Mucosa of gallbladder (tissue), 1 donor: ENCODE results near the gene KLRD1. TPM values are rescaled to one million over a fixed set of nuclear protein-coding genes. Genes with fewer than 3 reads are reported as not detected.
A peak's percentile ranks its signal among the peaks of the same experiment; 100 is the strongest.
"Not testable (repeated sequence)": the region's sequence is repeated elsewhere in the genome, so short reads cannot be mapped to it uniquely, and the experiment has no call there.

Experiments
- DNase-seq: peaks from one replicate; pipeline ENCODE4 v3.0.0-alpha.2; 2020; ENCODE audit warnings: low spot score
- total RNA-seq: library from RNA; stranded (reverse); gene quantifications from one replicate; pipeline ENCODE4 v1.2.1, GENCODE V29; 2021
- donor health status: DM: no; HTN: no; CAD: no.

Gene KLRD1
- total RNA-seq, 1 donor from 2014 or later: 1.8 TPM

- not testable (repeated sequence) for DNase-seq
These were observed 30.8 kb downstream of the KLRD1 start for GRCh38 chr12:10338470-10338869.

DNA sequence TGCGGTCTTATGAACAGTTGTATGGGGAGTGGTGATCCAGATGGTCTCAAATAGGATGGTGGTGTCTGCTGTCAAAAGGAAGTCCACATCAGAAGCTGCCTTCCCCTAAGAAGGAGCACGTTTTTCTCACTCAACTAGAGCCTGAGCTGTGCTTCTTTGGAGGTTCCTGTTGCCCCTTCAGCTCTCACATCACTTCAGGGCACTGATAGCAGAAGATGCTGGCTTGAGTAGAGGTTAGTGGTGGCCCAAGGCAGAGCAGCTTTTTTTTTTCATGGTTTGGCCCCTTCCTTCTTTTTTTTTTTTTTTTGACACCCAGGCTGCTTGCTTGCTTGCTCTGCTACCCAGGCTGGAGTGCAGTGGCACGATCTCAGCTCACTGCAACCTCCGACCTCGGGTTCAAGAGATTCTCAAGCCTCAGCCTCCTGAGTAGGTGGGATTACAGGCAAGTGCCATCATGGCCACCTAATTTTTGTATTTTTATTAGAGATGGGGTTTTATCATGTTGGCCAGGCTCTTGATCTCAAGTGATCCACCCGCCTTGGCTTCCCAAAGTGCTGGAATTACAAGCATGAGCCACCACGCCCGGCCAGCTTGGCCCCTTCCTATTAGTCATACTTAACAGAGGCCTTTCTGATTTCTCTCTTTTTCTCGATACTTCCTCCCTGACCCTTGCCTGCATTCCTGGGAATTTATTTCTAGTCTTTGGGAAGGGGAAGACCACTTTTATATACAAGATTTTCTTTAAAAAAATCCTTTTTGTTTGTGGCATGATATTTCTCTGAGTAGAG is 31.6 kb downstream of the KLRD1 start:
- DNase-seq: no peak

DNA sequence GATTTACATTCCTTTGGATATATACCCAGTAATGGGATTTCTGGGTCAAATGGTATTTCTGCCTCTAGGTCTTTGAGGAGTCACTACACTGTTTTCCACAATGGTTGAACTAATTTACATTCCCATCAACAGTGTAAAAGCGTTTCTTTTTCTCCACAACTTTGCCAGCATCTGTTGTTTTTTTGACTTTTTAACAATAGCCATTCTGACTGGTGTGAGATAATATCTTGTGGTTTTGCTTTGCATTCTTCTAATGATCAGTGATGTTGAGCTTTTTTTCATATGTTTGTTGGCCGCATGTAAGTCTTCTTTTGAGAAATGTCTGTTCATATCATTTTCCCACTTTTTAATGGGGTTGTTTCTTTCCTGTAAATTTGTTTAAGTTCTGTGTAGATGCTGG is 33.3 kb downstream of the KLRD1 start:
- not testable (repeated sequence) for DNase-seq

GRCh38 chr12:10341892-10342509 is 34.3 kb downstream of the KLRD1 start:
- no peak for DNase-seq

DNA sequence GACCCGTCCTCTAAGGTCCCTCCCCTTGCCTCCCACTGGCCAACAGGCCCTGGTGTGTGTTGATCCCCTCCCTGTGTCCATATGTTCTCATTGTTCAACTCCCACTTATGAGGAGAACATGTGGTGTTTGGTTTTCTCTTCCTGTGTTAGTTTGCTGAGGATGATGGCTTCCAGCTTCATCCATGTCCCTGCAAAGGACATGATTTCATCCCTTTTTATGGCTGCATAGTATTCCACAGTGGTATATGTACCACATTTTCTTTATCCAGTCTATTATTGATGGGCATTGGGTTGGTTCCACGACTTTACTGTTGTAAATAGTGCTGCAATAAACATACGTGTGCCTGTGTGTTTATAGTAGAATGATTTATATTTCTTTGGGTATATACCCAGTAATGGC is 43.8 kb downstream of the KLRD1 start:
- DNase-seq: not testable (repeated sequence)

- DNase-seq: no peak
These were observed 46.4 kb downstream of the KLRD1 start for GRCh38 chr12:10354071-10354470.

DNA sequence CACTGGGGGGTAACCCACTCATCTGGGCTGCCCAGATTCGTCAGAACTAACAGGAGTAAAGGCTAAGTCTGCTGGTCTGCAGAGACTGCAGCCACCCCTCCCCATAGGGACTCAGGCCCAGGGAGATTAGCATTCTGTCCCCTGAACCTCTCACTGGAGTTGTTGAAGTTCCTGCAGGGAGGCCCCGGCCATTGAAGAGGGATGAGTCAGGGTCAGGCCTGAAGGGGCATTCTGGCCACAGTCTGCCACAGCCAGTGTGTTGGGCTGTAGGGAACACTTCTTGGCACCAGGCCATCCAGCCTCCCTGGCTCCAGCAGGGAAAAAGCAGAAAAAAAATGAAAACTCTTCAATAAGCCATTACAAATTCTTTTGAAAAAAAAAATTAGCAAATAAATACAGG is 46.8 kb downstream of the KLRD1 start:
- no peak for DNase-seq

DNA sequence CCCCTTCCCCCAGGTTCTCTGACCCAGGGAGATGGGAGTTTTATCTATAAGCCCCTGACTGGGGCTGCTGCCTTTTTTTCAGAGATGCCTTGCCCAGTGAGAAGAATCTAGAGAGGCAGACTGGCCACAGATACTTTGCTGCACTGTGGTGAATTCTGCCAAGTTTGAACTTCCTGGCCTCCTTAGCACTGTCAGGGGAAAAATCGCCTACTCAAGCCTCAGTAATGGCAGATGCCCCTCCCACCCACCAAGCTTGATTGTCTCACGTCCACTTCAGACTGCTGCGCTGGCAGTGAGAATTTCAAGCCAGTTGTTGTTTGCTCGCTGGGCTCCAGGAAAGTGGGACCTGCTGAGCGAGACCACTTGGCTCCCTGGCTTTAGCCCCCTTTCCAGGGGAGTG is 50.5 kb downstream of the KLRD1 start:
- DNase-seq: no peak

GRCh38 chr12:10358969-10359368 is 51.3 kb downstream of the KLRD1 start:
- DNase-seq: no peak

DNA sequence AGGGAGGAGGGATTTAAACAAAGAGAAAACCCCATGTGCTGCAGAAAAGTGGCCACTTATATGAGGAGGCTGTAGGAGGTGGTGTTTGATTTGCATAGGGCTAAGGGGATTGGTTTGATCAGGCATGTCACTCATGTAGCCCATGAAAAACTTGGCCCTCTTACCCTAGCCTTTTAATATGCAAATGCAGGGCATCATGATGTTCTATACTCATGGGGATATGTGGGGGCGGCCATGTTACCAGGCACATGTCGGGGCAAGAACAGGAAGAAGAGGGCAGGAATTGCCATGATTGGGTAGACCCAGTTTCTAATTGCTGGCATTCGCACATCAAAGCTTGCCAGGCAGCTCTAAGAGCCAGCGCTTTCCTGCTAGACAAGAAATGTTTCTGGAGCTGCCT is 53.4 kb downstream of the KLRD1 start:
- no peak for DNase-seq

DNA sequence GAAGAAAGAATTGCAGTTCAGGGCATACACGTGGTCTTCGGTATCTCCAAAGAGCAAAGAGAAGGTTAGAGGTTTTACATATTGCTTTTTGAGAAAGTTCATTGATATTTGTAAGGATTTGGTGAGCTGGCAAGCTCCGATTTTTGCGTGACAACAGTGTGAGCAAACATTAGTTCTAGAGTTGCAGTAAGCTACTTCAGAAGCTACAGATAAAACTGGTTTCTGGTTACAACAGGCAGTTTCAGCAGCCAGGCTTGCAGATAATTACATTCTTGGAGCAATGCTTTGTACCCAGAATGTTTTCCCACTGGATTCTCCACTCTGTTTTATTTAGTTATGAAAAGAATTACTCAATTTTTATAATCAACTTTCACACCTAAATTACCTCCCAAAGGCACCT is 54.0 kb downstream of the KLRD1 start:
- DNase-seq: no peak

- DNase-seq: no peak
These were observed 54.7 kb downstream of the KLRD1 start for GRCh38 chr12:10362325-10362724.

GRCh38 chr12:10362828-10363657 is 55.4 kb downstream of the KLRD1 start:
- no peak for DNase-seq

DNA sequence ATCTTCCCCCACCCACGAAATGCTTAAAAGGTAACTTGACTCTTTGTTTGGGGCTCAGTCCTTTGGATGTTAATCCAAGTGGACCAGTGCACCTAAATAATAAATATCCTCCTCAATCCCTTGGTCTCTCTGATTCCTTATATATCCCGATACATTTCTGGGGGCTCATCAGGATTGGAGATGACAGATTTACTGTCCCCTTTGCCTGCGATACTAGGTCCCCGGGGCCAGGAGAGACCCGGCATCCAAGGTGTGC is 55.9 kb downstream of the KLRD1 start:
- no peak for DNase-seq

GRCh38 chr12:10363914-10364814 is 56.5 kb downstream of the KLRD1 start:
- peak; percentile 37 for DNase-seq

DNA sequence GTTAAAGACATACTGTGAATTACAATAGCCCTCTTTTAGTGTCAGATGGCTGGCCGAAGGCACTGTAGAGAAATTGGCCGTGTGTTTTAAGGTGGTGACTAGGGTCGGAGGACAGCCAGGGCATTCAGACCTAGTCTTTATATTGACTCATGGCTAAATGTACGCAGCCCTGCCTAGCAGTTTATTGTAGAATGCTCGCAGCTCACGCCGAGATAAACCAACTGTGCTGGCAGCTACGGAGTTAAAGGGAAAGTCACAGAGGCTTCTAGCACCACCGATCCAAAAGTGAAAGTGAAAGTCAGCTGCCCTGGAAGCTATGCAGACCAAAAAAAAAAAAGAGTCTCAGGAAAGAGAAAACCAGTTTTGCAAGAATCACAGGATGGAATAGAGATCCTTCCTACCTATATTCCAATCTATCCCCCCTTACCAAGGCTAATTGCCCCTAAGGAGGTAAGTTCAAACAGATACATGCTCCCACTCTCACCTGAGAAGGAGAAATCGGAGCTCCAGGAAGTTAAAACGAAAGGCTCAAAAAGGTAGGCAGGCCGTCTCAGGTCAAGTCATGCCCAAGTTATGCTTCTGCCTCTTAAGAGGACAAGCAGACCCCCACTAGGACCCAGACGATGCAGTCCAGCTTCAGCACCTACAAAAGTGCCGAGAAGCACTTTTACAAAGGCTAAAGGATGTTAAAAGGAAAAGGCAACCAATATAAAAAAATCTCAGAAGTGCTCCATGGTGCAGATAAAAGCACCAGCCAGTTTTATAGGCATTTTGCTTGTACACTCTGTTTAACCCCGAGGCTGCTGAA is 57.3 kb downstream of the KLRD1 start:
- peak; percentile 79 for DNase-seq

- no peak for DNase-seq
These were observed 58.2 kb downstream of the KLRD1 start for GRCh38 chr12:10365696-10366405.

DNA sequence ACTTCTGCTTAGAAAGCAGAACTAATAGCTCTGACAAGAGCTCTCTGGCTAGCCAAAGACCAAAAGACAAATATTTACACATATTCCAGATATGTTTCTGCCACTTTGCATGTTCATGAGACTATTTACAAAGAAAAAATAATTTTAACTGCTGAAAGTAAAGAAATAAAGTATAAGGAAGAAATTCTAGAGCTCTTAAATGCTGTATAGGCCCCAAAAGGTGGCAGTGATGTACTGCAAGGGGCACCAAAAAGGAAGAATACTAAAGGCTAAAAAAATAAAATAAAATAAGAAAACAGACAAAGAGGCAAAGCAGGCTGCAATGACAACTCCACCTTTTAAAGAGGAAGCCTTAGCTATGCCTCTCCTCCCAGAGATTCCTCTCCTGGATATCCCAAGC is 59.2 kb downstream of the KLRD1 start:
- DNase-seq: no peak

DNA sequence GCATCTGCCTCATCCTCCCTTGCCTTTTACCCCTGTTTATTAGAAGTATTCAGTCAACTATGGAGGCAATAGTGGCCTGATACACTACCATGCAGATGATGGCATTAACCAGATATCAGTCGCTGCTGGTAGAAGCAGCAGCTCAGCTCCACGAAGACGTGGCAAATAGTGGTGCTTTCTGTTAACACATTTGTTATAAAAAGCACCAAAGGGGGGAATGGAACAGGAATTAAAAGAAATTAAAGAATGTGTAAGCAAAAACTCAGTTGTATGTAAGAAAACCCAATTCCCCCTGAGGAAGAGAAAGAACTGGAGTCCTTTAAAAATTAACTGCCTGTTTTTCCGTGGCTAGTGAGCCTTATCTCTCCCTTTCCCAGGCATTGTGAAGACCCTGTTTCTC is 60.0 kb downstream of the KLRD1 start:
- DNase-seq: not testable (repeated sequence)
